PC-3 (cell line): ENCODE results near the gene XCR1. TPM values are rescaled to one million over a fixed set of nuclear protein-coding genes. Genes with fewer than 3 reads are reported as not detected.

Source experiments
- ATAC-seq: fragments of 200-7000 bp; cut with Tn5 transposase; 2 replicates; pipeline ENCODE4 v1.9.1; 2020; ENCODE audit warnings: mild to moderate bottlenecking, moderate library complexity
- BruUV-seq: library from RNA; stranded (reverse); fragments of 400-500 nt; replicated peaks from 2 replicates; lab custom pipeline; 2021; lab: Mats Ljungman, UMichigan
- CTCF ChIA-PET: fragments of 300-600 bp; sonication (Branson Sonifier 250); formaldehyde crosslinking; loops from one replicate; lab custom pipeline; 2022; ENCODE audit warnings: antibody characterized with exemption; lab: Charles Lee
- POLR2A ChIA-PET: fragments of 300-600 bp; sonication (Branson Sonifier 250); formaldehyde crosslinking; loops from one replicate; lab custom pipeline; 2022; ENCODE audit warnings: antibody characterized with exemption; ENCODE audit not compliant: unreplicated experiment; lab: Charles Lee
- DNase-seq: peaks from one replicate; pipeline ENCODE4 v3.0.0-alpha.2; 2015
- H2AFZ ChIP-seq: fragments of 300-600 bp; sonication (generic); 2 replicates; pipeline ENCODE4 v1.6.0; 2016; ENCODE audit warnings: antibody characterized with exemption, low read length
- H3F3A ChIP-seq: fragments of 300-600 bp; sonication (generic); one replicate; pipeline ENCODE4 v1.6.0; 2017; ENCODE audit warnings: antibody characterized with exemption, low read length, control low read depth, mild to moderate bottlenecking; ENCODE audit not compliant: unreplicated experiment
- H3K27ac ChIP-seq: fragments of 300-600 bp; sonication (generic); 2 replicates; pipeline ENCODE4 v1.5.1; 2016; ENCODE audit warnings: mild to moderate bottlenecking, low read length
- H3K27me3 ChIP-seq: fragments of 300-600 bp; sonication (generic); 2 replicates; pipeline ENCODE4 v1.6.1; 2016; ENCODE audit warnings: low read length, mixed read lengths
- H3K36me3 ChIP-seq: fragments of 300-600 bp; sonication (generic); 2 replicates; pipeline ENCODE4 v1.6.1; 2016; ENCODE audit warnings: low read depth, mixed run types, low read length, mixed read lengths
- H3K4me1 ChIP-seq: fragments of 300-600 bp; sonication (generic); 2 replicates; pipeline ENCODE4 v1.5.1; 2016; ENCODE audit warnings: low read length; ENCODE audit not compliant: insufficient read depth
- H3K4me2 ChIP-seq: fragments of 300-600 bp; sonication (generic); 2 replicates; pipeline ENCODE4 v1.6.0; 2016; ENCODE audit warnings: low read length
- H3K4me3 ChIP-seq: fragments of 300-600 bp; sonication (generic); 2 replicates; pipeline ENCODE4 v1.5.1; 2016; ENCODE audit warnings: mild to moderate bottlenecking, low read length, mixed read lengths
- H3K79me2 ChIP-seq: fragments of 300-600 bp; sonication (generic); 2 replicates; pipeline ENCODE4 v1.6.1; 2017; ENCODE audit warnings: low read length, mixed read lengths
- H3K9ac ChIP-seq: fragments of 300-600 bp; sonication (generic); 2 replicates; pipeline ENCODE4 v1.6.0; 2016; ENCODE audit warnings: mild to moderate bottlenecking, low read length
- H3K9me2 ChIP-seq: fragments of 300-600 bp; sonication (generic); replicated peaks from 2 replicates; pipeline ENCODE4 v1.6.1; 2016; ENCODE audit warnings: mixed run types, low read length, mixed read lengths
- H3K9me3 ChIP-seq: fragments of 300-600 bp; sonication (generic); 2 replicates; pipeline ENCODE4 v1.6.1; 2016; ENCODE audit warnings: low read length, mixed read lengths
- H4K20me1 ChIP-seq: fragments of 300-600 bp; sonication (generic); 2 replicates; pipeline ENCODE4 v1.6.1; 2016; ENCODE audit warnings: low read length, mixed read lengths
- CTCF ChIP-seq: fragments of 300-600 bp; sonication (generic); conservative IDR thresholded peaks from 2 replicates; pipeline ENCODE4 v1.5.1; 2017; ENCODE audit warnings: antibody characterized with exemption, low read depth, mild to moderate bottlenecking, low read length
- EZH2 ChIP-seq: fragments of 300-600 bp; sonication (generic); IDR thresholded peaks from one replicate; pipeline ENCODE4 v1.6.1; 2017; ENCODE audit warnings: antibody characterized with exemption, mild to moderate bottlenecking, low read length; ENCODE audit not compliant: unreplicated experiment
- EZH2phosphoT487 ChIP-seq: fragments of 300-600 bp; sonication (generic); IDR thresholded peaks from 2 replicates; pipeline ENCODE4 v1.6.1; 2018; ENCODE audit warnings: mild to moderate bottlenecking, antibody characterized with exemption, low read length, borderline replicate concordance
- intact Hi-C: fragments of 100-400 bp; cut with micrococcal nuclease; formaldehyde crosslinking; loops from 2 replicates; pipeline ENCODE4 v1.9.0; 2023
- total RNA-seq: library from RNA; depleted of rRNA; stranded (reverse); fragments of >200 nt; gene quantifications from 2 replicates; pipeline ENCODE4 v1.2.3, GENCODE V29; 2014

XCR1 gene
- total RNA-seq, 1 experiment from 2014 or later: not detected

DNA sequence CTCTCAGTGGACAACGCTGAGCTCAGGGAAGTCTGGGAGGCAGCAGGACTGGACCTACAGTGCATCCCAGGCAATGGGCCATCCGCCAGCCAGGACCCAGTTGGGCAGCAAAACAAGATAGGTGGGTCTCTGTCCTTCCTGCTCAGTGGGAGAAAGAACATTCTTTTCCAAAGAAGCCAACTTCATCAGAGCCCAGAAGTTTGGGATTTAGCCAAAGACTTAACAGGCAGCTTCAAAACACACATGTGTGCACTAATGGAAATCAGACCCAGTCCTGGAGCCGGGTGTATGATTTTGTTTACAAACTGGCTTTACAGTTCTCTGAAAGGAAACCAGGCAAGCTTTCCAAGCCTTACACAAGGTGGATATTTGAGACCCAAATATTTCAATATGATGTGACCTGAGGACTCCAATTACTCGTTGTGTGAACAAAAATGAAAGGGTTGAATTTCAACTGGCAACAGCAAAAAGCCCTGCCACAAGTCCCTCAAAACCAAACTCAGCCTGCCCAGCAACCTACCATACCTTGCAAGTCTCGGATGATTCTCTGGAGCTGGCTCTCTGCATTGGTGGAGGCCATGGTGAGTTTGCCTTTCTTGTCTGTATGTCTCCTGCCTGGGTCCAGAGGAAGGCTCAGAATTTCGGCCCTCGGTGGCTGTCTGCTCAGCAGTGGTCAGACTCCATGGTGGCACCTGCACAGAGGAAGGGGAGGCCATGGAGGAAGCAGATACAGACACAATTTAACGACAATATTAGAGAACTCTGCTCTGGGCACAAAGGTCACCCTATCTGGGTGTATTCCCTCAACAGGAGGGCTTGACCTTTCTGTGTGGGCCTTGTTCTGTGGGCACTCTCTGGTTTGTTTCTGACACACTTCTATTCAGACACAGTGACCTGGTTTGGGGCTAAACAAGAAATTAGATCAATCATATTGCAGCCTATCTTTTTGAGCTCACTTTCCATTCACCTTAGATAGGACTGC, 42.7 kb downstream of the XCR1 start:
- ATAC-seq: no peak
- ChIA-PET CTCF (no interaction called here), POLR2A (no interaction called here)
- H3K9ac ChIP-seq: no peak overlapping the region
- H3K79me2 ChIP-seq: peaks cover 42% of the 10 kb centered on the region
- H2AFZ ChIP-seq: no peak overlapping the region
- H3K4me1 ChIP-seq: peaks cover 71% of the 10 kb centered on the region
- H4K20me1 ChIP-seq: no peaks in the 10 kb centered on the region
- no peaks in the 10 kb centered on the region for H3K9me3 ChIP-seq
- no peaks in the 10 kb centered on the region for H3K27me3 ChIP-seq
- no peaks in the 10 kb centered on the region for H3F3A ChIP-seq
- no peak overlapping the region for H3K27ac ChIP-seq
- DNase-seq: no peak
- H3K9me2 ChIP-seq: no peaks in the 10 kb centered on the region
- no peak overlapping the region for H3K4me2 ChIP-seq
- no peak for TF ChIP-seq EZH2
- no peak for TF ChIP-seq EZH2phosphoT487
- TF ChIP-seq CTCF: no peak
- H3K4me3 ChIP-seq: no peak overlapping the region
- BruUV-seq: no TSS peak
- H3K36me3 ChIP-seq: peaks cover 28% of the 10 kb centered on the region
- intact Hi-C loops: loop anchor here (5.0 kb wide), 2 partner anchors 37 to 73 kb away; no protein-coding TSS in a partner anchor

DNA sequence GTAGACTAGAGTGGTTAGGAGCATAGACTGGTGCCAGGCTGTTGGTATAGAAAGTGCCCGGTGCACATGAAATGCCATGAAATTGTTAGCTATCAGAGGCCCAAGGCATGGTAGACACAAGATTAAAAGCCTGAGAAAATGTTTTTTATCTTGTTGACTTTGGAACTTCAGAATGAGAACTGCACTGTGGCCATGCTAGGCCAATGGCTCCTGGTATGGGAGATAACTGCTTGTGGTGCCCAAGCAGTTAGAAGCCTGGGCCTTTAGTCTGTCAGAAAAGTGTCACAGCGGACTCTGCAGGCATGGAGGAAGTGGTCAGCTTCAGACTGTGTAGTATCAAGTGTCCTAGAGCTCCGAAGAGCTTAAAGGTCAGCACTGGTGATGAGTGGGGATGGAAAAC, 43.5 kb downstream of the XCR1 start:
- intact Hi-C loops: no loop called here
- no peaks in the 10 kb centered on the region for H3K27me3 ChIP-seq

More for the DNA sequence above, 43.5 kb downstream of the XCR1 start:
- Histone ChIP-seq H3K36me3 (peaks cover 35% of the 10 kb centered on the region), H3K9me2 (no peaks in the 10 kb centered on the region), H3F3A (no peaks in the 10 kb centered on the region), H3K27ac (no peak overlapping the region), H3K9me3 (no peaks in the 10 kb centered on the region), H3K4me2 (no peak overlapping the region), H4K20me1 (no peaks in the 10 kb centered on the region), H3K4me3 (no peak overlapping the region), H3K4me1 (peaks cover 62% of the 10 kb centered on the region), H3K9ac (no peak overlapping the region), H3K79me2 (peaks cover 37% of the 10 kb centered on the region), H2AFZ (no peak overlapping the region)
- TF ChIP-seq CTCF: no peak
- TF ChIP-seq EZH2phosphoT487: no peak
- BruUV-seq: no TSS peak
- CTCF ChIA-PET: no interaction called here
- DNase-seq (no peak), ATAC-seq (no peak)
- POLR2A ChIA-PET: no interaction called here
